GM19455 (cell line): ENCODE data around the gene RAD51AP2.
A peak's percentile ranks its signal among the peaks of the same experiment; 100 is the strongest.
"Not testable (repeated sequence)": the region's sequence is repeated elsewhere in the genome, so short reads cannot be mapped to it uniquely, and the experiment has no call there.

Experiments
- ATAC-seq: cut with Tn5 transposase; IDR thresholded peaks from one replicate; pipeline ENCODE4 v1.9.1; 2021; ENCODE audit not compliant: unreplicated experiment

Gene RAD51AP2

DNA sequence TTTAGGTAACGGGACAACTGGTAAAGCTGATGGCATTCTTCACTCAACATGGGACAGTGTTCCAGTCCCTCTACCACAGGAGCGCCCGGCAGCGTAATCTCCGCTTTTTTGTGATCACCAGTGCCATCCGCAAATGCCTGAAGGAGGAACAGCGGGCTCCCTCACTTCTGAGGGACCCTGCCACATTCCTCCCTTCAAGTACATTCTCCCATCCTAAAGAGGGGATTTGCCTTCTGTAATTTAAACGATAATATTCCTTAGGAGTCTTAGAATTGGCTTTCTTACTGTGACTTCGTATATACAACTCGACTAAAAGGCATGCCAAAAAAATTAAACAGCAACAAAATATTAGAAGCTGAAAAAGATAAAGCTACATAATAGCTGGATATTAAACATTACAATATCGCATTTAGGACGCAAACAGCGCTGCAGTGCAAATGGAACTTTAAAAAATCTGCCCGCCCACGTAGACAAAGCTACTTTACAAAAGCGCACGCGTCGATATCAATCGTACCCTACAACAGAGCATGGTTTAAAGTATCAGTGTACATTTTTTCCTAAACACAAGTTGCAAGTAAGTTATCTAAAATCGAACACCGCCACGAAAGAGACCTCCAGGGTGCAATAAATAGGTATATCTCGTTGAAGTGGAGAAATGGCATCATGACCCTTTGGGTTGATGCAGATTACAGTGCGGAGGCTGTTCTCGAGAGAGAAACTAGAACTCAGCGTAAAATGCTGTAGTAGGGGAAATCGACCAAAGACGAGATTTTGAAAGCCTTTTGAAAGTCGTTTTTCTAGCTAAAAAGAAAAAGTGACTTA, 20.0 kb upstream of the RAD51AP2 start:
- no peak for ATAC-seq

- no peak for ATAC-seq
Observed at GRCh38 chr2:17536416-17536815, 18.2 kb upstream of the RAD51AP2 start.

- ATAC-seq = no peak
Observed at GRCh38 chr2:17533546-17533945, 15.3 kb upstream of the RAD51AP2 start.

DNA sequence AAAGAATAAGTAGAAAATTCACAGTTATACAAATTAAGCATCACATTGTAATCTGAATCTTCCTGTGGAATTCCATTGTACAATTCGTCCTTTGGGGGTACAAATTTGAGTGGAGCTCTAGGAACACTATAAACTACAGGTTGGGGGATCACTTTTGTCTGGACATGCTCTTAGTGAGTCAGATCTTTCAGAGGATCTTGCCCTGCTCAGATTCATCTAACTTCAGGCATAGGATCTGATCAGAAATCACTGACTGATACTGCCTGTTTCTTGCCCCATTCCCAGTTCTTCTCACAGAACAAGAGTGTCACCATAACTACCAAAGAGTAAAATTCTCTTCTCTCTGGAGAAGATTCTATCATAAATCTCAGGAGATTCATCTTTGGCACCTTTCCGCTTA, 11.5 kb upstream of the RAD51AP2 start:
- no peak for ATAC-seq

GRCh38 chr2:17522303-17522702, 4.1 kb upstream of the RAD51AP2 start:
- no peak for ATAC-seq

GRCh38 chr2:17521621-17522020, 3.4 kb upstream of the RAD51AP2 start:
- ATAC-seq = no peak

DNA sequence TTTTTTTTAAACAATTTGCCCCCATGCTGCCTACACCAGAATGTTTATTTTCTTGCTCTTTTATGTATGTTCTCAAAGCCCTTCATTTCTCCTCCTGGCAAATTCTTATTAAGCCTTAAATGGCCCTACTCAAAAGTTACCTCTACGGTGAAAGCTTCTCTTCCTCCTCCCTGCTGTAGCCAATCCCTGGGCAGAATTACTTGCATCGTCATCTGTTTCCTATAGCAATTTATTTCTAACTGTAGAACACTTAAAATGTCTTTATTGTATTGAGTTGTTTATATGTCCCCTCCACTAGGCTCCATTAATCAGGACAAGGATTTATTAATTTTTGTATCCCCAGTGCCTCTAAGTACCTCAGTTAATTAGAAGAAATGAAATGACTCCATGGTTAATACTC, 2.5 kb upstream of the RAD51AP2 start:
- ATAC-seq = peak; percentile 30

GRCh38 chr2:17519486-17519885, 1.2 kb upstream of the RAD51AP2 start:
- ATAC-seq = no peak

DNA sequence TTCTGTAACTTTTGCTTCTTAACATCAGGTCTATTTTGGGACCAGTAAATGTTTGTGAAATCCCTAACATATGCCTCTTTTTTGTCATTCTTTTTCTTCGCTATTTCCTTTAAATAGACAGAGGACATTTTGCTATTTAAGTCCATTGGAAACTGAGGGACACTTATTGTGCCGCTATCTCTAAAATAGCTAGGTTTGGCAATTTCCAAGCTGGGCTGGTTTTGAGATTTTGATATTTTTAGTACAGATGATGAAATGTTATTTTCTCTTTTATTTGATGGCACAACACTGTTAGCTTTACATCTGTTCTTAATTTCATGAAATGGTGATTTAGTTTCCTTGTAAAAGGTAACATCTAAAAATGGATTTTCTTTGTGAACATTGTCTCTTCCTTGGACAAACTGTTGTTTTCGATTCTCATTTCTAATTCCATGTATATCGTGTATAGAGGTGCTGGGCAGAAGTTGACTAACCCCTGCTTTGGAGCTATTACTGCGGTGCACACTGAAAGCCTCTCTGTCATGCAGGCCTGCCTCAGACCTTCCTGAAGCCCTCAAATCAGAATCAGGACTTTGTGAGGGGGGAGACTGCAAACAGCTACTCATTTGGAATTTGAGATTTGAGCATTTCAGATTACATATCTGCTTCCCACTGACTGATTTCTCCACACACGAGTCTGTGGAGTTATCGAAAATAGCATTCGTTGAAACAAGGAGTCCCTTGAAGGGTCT, 594 bp downstream of the RAD51AP2 start:
- ATAC-seq = peak; percentile 37

GRCh38 chr2:17515652-17516051, 2.6 kb downstream of the RAD51AP2 start:
- ATAC-seq = no peak

DNA sequence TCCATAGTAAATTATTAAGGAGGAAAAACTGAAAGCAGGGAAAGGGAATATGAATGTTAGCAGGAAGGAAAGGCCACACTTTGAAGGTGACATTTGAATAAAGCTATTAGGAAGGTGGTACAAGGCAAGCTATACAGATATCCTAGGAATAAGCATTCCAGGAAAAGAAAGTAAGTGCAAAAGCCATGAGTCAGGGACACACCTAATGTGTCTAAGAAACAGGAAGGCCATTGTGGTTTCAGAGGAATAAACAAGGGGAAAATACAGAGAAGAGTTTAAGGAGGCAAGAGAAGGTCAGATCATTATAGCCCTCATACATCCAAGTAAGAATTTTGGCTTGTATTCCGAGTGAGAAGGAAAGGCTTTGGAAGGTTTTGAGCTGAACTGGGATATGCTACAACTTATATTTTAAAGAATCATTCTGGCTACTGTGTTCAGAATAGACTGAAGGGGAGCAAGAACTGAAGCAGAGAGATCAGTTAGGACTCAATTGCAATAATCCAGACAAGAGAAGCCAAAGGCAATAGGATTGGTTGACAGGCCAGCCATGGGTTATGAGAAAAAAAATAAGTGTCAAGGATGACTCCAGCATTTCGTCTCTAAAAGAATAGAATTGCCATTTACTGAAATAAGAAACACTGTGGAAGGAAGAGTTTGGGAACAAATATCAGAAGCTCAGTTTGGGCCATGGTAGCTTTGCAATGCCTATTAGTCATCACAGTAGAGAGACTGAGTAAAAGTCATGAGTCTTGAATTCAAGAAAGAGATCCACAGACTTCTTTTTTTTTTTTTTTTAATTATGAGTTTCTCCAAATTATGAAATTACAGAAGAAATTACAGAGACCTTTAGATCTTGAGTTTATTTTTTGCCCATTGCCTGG, 11.3 kb downstream of the RAD51AP2 start:
- no peak for ATAC-seq

GRCh38 chr2:17497718-17498117, 20.5 kb downstream of the RAD51AP2 start:
- no peak for ATAC-seq

- ATAC-seq = no peak
Observed at GRCh38 chr2:17495590-17495989, 22.6 kb downstream of the RAD51AP2 start.

- not testable (repeated sequence) for ATAC-seq
Observed at GRCh38 chr2:17490165-17490564, 28.1 kb downstream of the RAD51AP2 start.

DNA sequence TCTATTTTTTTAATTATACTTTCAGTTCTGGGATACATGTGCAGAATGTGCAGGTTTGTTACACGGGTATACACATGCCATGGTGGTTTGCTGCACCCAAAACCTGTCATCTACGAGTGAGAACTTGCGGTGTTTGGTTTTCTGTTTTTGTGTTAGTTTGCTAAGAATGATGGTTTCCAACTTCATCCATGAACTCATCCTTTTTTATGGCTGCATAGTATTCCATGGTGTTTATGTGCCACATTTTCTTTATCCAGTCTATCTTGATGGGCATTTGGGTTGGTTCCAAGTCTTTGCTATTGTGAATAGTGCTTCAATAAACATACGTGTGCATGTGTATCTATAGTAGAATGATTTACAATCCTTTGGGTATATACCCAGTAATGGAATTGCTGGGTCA, 29.6 kb downstream of the RAD51AP2 start:
- ATAC-seq = not testable (repeated sequence)

GRCh38 chr2:17483496-17483895, 34.7 kb downstream of the RAD51AP2 start:
- ATAC-seq = no peak

DNA sequence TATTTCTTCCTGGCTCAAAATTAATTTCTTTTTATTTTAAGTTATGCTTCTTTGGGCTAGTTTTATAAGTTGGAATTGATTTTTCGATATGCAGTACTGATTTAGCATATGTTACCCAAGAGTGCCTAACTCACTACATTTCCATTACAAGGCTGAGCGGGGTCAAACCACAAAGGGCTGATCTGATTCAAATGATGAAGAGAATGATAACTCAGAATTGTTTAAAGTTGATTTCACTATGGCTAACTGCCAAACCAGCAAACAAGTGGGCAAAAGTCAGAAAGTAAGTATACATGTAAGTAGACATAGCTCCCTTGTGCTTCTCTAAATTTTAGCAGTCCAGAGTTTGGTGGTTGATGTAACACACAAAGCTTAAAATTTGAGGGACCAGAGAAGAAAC, 35.6 kb downstream of the RAD51AP2 start:
- no peak for ATAC-seq

DNA sequence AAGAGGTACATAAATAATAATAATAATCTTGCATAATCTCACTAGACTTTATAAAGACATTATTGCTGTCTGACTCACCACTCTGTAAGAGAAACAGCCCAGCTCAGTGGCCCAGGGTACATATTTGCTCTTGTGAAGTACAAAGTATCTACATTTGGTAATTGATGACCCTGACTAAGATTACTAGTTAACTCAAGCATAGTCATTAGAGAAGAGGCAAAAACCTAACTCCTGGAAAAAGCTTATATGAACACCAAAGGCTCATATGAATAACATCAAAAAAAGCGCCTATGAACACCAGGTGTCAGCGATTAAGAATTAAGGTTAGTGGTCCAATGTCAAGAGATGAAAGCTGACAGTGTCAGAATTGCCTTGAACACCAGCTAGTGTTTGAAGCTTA, 38.4 kb downstream of the RAD51AP2 start:
- ATAC-seq = no peak

DNA sequence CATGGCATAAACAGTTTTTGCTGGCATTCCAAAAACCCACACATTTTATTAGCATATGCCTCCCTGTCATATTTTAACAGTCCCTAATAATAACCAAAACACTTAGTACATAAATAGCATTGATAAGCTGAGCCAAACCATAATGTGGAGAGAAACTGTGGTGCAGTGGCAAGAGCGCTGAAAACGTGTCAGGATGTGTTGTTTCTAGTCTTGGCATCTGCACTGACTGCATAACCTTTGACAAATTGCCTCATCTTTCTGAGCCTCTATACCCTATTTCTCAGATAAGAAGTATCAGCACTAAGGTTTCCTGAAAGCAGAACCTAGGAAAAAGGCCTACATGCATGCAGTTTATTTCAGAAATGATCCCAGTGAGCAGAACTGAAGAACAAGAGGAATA, 41.4 kb downstream of the RAD51AP2 start:
- ATAC-seq = no peak

- ATAC-seq = no peak
Observed at GRCh38 chr2:17476064-17476463, 42.2 kb downstream of the RAD51AP2 start.

GRCh38 chr2:17475286-17475685, 43.0 kb downstream of the RAD51AP2 start:
- no peak for ATAC-seq
